GM21381 (cell line): ENCODE measurements around the gene ABCC5.
"Not testable (repeated sequence)": the region's sequence is repeated elsewhere in the genome, so short reads cannot be mapped to it uniquely, and the experiment has no call there.

Experiments used
- ATAC-seq: cut with Tn5 transposase; IDR thresholded peaks from one replicate; pipeline ENCODE4 v1.9.1; 2021; ENCODE audit warnings: mild to moderate bottlenecking, moderate library complexity; ENCODE audit not compliant: unreplicated experiment

ABCC5 gene

DNA sequence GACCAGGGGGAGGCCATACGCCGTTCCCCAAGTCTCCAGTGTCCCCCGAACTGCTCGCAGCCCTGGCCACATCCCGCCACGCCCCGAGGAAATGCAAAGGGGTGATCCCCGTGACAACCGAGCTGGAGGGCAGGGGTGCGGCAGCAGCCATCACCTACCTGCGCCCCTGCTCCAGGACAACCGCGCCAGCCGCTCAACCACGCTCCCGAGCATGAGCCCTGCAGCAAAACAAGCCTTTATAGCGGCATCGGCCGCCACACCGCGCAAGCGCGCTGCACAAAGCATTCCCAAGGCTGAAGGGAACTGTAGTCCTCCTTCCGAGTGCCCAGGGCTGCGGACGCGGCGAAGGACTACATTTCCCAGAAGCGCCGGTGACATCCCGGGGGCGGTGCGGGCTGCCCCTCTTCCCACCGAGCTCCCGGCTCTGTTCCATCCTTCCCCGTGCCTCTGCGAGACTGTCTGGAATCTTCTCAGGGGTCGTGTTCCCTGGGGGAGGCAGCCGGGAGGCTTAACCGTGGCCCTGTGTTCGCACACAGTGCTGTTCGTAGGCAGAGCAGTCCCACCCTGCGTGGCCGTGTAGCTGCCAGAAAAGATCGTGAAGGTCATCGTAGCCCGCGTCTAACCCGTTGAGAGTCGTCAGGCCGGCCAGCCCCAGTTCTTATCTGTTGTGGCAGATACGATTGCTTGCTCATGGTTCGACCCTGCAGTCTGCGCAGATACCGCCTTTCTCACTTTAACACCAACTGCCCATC, at the start of gene ABCC5:
Gene ABCC5, minus strand, starts transcription at position 213 of the 752 bp plus-strand sequence. CDS start 3,492 bp downstream, outside the sequence.
- peak; percentile 95 for ATAC-seq

DNA sequence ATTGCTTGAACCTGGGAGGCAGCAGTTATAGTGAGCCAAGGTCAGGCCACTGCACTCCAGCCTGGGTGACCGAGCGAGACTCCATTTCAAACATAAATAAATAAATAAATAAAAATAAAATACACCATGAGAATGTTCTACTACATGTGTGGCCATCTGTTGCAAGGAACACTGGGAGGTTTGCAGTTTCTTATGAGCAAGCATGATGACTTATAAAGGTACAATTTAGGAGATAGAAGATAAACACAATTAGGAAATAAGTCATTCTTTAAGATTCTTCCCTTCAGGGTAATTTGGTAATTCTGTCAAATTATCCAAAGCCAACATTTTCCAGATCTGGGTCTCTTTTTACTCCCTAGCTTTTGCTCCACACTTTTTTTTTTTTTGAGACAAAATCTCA, 48.5 kb upstream of the ABCC5 start:
- ATAC-seq = no peak

DNA sequence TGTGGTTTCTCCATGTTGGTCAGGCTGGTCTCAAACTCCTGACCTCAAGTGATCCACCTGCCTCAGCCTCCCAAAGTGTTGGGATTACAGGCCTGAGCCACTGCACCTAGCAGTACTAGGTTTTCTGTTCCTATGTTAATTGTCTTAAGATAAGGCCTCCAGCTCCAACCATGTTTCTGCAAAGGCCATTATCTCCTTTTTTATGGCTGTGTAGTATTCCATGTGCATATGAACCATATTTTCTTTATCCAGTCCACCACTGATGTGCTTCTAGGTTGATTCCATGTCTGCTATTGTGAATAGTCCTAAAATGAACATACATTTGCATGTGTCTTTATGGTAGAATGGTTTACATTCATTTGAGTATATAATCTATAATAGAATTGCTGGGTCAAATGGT, 45.0 kb upstream of the ABCC5 start:
- no peak for ATAC-seq

- ATAC-seq = no peak
These were observed 41.7 kb upstream of the ABCC5 start for GRCh38 chr3:184059424-184059823.

- ATAC-seq = no peak
These were observed 40.3 kb upstream of the ABCC5 start for GRCh38 chr3:184058029-184058428.

DNA sequence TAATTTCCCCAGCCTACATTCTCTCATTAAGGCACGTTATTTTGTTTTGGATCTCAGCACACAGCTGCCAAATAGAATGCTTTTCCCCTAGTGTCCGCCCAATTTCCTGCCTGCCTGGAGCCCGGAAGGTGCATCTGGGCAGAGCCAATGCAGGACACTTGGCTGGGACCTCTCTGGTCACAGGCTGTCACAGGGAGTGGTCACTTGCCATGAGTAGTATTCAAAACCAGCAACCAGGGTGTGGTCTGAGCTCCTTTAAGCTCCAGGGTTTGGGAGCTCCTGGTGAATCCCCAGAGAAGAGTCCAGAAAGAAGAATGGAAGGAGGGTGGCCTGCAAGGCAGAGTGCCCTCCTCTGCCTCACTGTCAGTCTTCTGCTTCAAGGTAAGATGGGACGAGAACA, 35.1 kb upstream of the ABCC5 start, which contains the start of gene HTR3C:
Gene HTR3C, plus strand, starts transcription at position 281 of the 400 bp plus-strand sequence. Its CDS starts 34 bp downstream, at position 315.
- no peak for ATAC-seq

GRCh38 chr3:184050217-184050847, 32.6 kb upstream of the ABCC5 start:
- ATAC-seq = no peak

DNA sequence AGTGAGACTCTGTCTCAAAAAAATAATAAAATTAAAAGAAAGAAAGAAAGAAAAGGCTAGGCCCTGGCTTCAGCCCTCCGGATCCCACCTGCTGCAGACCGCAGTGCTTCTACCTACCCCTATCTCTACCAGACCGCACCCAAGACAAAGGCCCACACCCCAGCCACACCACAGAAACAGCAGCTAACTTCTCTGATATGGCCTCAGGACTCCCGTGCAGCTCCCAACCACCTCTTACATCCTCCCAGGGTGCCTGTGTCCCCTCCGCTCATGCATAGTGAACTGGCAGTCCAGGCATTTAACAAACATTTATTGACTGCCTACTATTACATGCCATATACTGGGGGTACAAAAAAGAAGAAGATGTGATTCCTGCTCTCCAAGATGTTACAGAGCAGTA, 28.3 kb upstream of the ABCC5 start:
- ATAC-seq = no peak

- no peak for ATAC-seq
These were observed 24.9 kb upstream of the ABCC5 start for GRCh38 chr3:184042617-184043016.

DNA sequence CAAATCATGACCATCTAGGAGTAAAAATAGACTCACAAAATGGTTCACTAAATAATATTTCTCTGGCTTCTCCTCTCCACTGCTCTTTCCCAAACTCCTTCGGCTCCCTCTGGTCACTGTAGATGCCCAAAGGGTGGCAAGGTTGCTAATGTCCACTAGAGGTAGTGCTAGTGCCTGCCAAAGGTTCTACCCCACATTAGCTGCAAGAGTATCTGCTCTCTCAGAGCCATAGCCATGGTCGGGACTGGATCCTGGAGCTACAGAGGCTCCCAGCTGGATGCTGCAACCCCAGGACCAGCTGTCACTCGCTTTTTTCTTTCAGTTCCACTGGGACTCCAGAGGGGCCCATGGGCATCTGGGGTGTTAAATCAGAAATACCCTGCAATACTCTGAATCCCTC, 22.3 kb upstream of the ABCC5 start:
- no peak for ATAC-seq

- ATAC-seq = no peak
These were observed 21.7 kb upstream of the ABCC5 start for GRCh38 chr3:184039414-184039813.

DNA sequence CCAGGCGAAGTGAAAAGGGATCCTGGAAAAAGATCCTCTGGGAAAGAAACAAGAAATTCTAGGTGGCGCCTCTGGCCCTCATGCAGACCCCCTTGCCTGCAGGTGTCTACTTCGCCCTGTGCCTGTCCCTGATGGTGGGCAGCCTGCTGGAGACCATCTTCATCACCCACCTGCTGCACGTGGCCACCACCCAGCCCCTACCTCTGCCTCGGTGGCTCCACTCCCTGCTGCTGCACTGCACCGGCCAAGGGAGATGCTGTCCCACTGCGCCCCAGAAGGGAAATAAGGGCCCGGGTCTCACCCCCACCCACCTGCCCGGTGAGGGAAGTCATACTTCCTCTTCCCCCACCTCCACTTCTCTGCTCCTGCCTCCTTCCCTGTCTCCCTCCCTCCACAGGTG, 20.6 kb upstream of the ABCC5 start:
- ATAC-seq = not testable (repeated sequence)

- ATAC-seq = no peak
These were observed 20.1 kb upstream of the ABCC5 start for GRCh38 chr3:184037816-184038215.

DNA sequence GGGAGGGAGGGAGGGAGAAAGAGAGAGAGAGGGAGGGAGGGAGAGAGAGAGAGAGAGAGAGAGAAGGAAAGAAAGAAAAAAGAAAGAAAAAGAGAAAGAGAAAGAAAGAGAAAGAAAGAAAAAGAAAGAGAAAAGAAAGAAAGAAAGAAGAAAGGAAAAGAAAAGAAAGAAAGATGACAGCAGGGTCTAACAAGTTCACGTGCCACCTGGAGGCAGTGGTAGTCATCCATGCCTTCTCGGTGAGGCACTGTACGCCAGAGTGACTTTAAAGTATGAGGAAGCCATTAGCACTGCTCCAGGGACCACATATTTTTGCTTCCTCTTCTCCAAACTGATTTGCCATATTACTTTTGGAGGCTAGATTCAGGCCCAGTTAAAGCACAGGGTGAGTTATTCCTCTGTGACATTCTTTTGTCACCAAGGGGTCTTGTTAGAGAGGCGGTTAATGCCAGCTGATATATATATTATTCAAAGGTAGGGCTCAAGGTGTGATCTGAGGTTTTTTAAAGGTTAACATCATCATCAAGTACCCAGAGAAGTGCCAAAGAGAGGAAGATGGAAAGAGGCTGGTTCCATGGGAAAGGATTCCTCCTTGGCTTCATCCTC, 13.6 kb upstream of the ABCC5 start, which contains the start of gene HTR3D:
Gene HTR3D, plus strand, starts transcription at position 556 of the 606 bp plus-strand sequence. Its CDS starts 0 bp downstream, at position 556.
- no peak for ATAC-seq

DNA sequence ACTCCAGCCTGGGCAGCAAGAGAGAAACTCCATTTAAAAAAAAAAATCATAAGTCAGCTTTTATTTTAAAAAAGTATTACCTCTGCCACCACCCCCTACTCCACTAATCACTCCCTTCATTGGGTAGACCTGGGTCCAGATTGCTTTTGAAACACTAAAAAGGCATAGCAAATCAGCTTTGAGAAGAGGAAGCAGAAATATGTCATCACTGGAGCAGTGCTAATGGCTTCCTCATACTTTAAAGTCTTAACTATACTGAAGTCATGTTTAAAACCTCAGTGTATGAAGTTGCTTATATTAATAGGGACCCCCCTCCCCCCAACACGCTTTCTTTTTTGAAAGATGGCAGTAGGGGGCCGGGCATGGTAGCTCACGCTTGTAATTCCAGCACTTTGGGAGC, 12.9 kb upstream of the ABCC5 start:
- ATAC-seq = no peak

GRCh38 chr3:184029443-184029842, 11.8 kb upstream of the ABCC5 start:
- no peak for ATAC-seq

DNA sequence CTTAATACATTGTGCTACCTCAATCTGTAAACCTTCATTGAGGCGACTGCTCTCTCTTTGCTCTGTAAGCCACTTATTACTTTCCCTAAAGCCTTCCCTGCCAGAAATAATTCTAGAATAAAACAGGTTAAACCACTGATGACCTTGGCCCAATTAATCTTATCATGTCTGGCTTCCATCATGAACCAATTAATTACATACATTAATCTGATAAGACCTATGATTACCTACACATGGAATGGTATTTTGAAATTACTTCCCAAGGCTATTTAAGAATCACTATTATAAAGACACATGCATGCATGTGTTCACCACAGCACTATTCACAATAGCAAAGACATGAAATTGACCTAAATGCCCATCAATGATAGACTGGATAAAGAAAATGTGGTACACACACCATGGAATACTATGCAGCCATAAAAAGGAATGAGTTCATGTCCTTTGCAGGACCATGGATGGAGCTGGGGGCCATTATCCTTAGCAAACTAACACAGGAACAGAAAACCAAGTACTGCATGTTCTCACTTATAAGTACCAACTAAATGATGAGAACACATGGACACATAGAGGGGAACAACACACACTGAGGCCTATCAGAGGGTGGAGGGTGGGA, 10.7 kb upstream of the ABCC5 start:
- ATAC-seq = not testable (repeated sequence)

- not testable (repeated sequence) for ATAC-seq
These were observed 7.6 kb upstream of the ABCC5 start for GRCh38 chr3:184025256-184025655.

DNA sequence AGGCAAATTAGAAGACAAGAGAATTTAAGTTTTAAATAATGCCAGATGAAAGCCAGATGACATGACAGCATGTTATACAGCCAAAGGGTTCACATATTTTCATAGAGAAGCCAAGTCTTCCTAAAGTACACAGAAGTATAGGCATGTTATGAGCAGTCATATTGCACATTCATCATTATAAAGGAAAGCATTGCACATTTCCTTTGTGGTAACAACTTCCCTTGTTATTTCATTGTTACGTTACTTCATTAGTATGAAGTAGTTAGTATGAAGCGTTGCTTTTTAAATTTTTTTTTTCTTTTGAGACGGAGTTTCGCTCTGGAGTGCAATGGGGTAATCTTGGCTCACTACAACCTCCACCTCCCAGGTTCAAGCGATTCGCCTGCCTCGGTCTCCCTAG, 4.6 kb upstream of the ABCC5 start:
- ATAC-seq = no peak

DNA sequence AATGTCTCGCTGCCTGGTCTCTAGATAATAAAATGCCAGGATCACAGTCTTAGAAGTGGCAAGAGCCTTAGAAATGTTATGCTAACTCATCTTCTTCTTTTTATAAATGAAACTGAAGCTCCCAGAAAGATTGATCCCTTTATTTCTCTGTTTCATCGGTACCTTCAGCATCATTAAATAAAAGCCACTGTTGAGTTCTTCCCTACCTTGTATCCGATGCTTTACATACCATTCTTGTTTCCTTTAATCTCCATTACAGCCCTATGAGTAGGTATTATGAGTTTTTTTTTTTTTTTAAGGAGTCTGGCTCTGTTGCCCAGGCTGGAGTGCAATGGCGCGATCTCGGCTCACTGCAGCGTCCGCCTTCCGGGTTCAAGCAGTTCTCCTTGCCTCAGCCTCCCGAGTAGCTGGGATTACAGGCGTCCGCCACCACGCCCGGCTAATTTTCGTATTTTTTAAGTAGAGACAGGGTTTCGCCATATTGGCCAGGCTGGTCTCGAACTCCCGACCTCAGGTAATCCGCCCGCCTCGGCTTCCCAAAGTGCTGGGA, 815 bp upstream of the ABCC5 start:
- ATAC-seq = no peak
